ENCODE measurements around the gene YARS1. TPM values are rescaled to one million over a fixed set of nuclear protein-coding genes. Genes with fewer than 3 reads are reported as not detected.

The YARS1 gene
- 46.5 TPM for total RNA-seq (2013)
- polyA plus RNA-seq (10 to 100 TPM; 38.1 to 42.7 (median 39.8) TPM), polyA minus RNA-seq (14.3 and 19.8 TPM in 2 replicates), total RNA-seq (45.3 to 142 (median 60.1) reads per million in 11 experiments)

DNA sequence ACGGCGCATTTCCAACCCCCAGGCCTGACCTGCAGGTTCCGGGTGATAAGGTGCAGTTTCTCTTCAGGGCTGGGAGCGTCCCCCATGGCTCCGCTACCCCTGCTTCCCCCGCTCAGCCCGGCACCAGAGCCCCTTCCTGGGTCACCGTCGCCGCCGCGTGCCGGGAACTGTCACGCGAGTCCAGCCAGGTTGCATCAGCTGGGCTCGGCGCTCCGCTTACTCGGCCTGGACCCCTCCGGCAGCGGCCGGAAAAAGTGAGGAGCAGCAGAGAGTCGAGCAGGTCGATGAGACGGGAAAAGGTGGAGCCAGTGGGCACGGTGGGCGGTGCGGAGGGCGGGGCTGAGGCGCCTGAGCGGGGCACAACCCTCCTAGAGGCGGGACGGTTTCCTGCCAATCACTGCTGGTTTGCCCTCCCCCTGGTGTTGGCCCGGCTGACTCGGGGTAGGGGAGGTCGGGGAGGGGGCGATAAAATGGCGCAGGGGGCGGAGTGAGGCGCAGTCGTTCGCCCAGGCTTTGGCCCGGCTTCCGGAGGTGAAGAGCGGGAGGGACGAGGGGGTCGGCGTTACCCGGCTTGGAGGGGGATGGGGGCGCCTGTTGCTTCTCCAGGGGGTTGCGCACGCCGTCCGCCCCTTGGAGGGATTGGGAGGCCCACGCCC, at the start of gene YARS1, which contains the start of gene S100PBP:
TSS of gene YARS1 (minus strand) at position 200 of the 656 bp plus-strand sequence. CDS start at position 86, 114 bp downstream.
TSS of gene S100PBP (plus strand) at position 495 of the 656 bp plus-strand sequence. CDS start 8,447 bp downstream, outside the sequence.
- intact Hi-C loops (cut with micrococcal nuclease): loop anchor here (5.0 kb wide), 3 partner anchors 160 to 425 kb away; partner anchors contain the start of genes BSDC1 (in 1 of the 2), RBBP4 (in 1 of the 2) and ZBTB8OS (in 1 of the 2)
- Histone ChIP-seq H4K20me1 (ENCODE audit: insufficient read depth, low read length) (peaks cover 16% of the 10 kb centered on the region), H3K36me3 (replicated peaks in 1 of 2; ENCODE audit: control insufficient read depth in 1 of 2, insufficient read depth in 2 of 2, low read length in 2 of 2) (no peaks in the 10 kb centered on the region), H3K9ac (ENCODE audit: insufficient read depth, low read length, poor library complexity, severe bottlenecking) (peak within 1 kb of the TSS; percentile 93), H3K4me2 (replicated peaks; ENCODE audit: extremely low read depth, low read length, poor library complexity, severe bottlenecking) (peak within 1 kb of the TSS; percentile 96), H2AFZ (ENCODE audit: insufficient read depth, low read depth, low read length, poor library complexity, severe bottlenecking) (peak within 1 kb of the TSS; percentile 98), H3K4me3 (replicated peaks in 1 of 3; ENCODE audit: low read depth in 2 of 3, low read length in 3 of 3) (peak within 1 kb of the TSS; percentile 79 to 100 (median 97)), H3K27me3 (ENCODE audit: control insufficient read depth in 2 of 2, insufficient read depth in 2 of 2, low read length in 2 of 2) (no peaks in the 10 kb centered on the region), H3K9me3 (replicated peaks in 1 of 2; ENCODE audit: control insufficient read depth in 1 of 2, insufficient read depth in 1 of 2, low read length in 2 of 2) (no peaks in the 10 kb centered on the region), H3K79me2 (ENCODE audit: insufficient read depth, low read length) (peaks cover 94% of the 10 kb centered on the region), H3K4me1 (ENCODE audit: control insufficient read depth in 1 of 2, insufficient read depth in 2 of 2, low read length in 2 of 2) (peaks cover 30 to 46% of the 10 kb centered on the region in 2 donors), H3K27ac (ENCODE audit: low read depth in 1 of 2, low read length in 2 of 2) (peak within 1 kb of the TSS; percentile 93 to 99)
- TF ChIP-seq CTCF (IDR thresholded peaks at IDR 0.05): no peak
- no peaks in the 10 kb centered on the region for H3K9me3 Mint-ChIP-seq
- peaks cover 44% of the 10 kb centered on the region for H3K4me1 Mint-ChIP-seq
- H3K36me3 Mint-ChIP-seq: peaks cover 5% of the 10 kb centered on the region in 2 donors
- DNase-seq: peak; percentile 98 to 99 (median 98)
- WGBS (ENCODE audit: insufficient coverage): under 1% methylated on average over 47 of the region's 55 CpGs
- peak within 1 kb of the TSS; percentile 92 to 99 for H3K4me3 Mint-ChIP-seq
- peak within 1 kb of the TSS; percentile 95 to 98 (median 98) for H3K27ac Mint-ChIP-seq
- peaks cover 0 to 2% (median 1%) of the 10 kb centered on the region in 3 donors for H3K27me3 Mint-ChIP-seq (ENCODE audit: low read depth in 3 of 3)

- Mint-ChIP-seq H3K36me3 (peaks cover 38 to 50% of the 10 kb centered on the region in 2 donors), H3K27ac (no peak overlapping the region), H3K9me3 (peaks cover 0 to 2% (median 0%) of the 10 kb centered on the region in 7 donors), H3K4me1 (peaks cover 3% of the 10 kb centered on the region), H3K27me3 (ENCODE audit: low read depth in 3 of 3) (peaks cover 15 to 21% (median 18%) of the 10 kb centered on the region in 3 donors), H3K4me3 (no peak overlapping the region)
- Histone ChIP-seq H3K4me1 (ENCODE audit: control insufficient read depth in 1 of 2, insufficient read depth in 2 of 2, low read length in 2 of 2) (no peaks in the 10 kb centered on the region), H3K9ac (ENCODE audit: insufficient read depth, low read length, poor library complexity, severe bottlenecking) (no peak overlapping the region), H3K36me3 (replicated peaks in 1 of 2; ENCODE audit: control insufficient read depth in 1 of 2, insufficient read depth in 2 of 2, low read length in 2 of 2) (peaks cover 10 to 34% of the 10 kb centered on the region in 2 donors), H4K20me1 (ENCODE audit: insufficient read depth, low read length) (no peaks in the 10 kb centered on the region), H3K9me3 (replicated peaks in 1 of 2; ENCODE audit: control insufficient read depth in 1 of 2, insufficient read depth in 1 of 2, low read length in 2 of 2) (no peaks in the 10 kb centered on the region), H3K4me3 (replicated peaks in 1 of 3; ENCODE audit: low read depth in 2 of 3, low read length in 3 of 3) (no peak overlapping the region), H2AFZ (ENCODE audit: insufficient read depth, low read depth, low read length, poor library complexity, severe bottlenecking) (no peak overlapping the region), H3K79me2 (ENCODE audit: insufficient read depth, low read length) (no peaks in the 10 kb centered on the region), H3K27me3 (ENCODE audit: control insufficient read depth in 2 of 2, insufficient read depth in 2 of 2, low read length in 2 of 2) (peaks cover 10 to 14% of the 10 kb centered on the region in 2 donors), H3K27ac (ENCODE audit: low read depth in 1 of 2, low read length in 2 of 2) (no peak overlapping the region), H3K4me2 (replicated peaks; ENCODE audit: extremely low read depth, low read length, poor library complexity, severe bottlenecking) (no peak overlapping the region)
- DNase-seq: no peak
- no peak for TF ChIP-seq CTCF (IDR thresholded peaks at IDR 0.05)
- intact Hi-C loops (cut with micrococcal nuclease): no loop called here
- no CpG with 5 or more reads among the region's 3 CpGs for WGBS (ENCODE audit: insufficient coverage)
Observed at GRCh38 chr1:32865639-32866405, 48.7 kb upstream of the YARS1 start.

Data from CD14-positive monocyte (primary cell).